ENCODE measurements around the gene DGUOK. TPM values are rescaled to one million over a fixed set of nuclear protein-coding genes. Genes with fewer than 3 reads are reported as not detected.

DGUOK gene
- total RNA-seq, 1 experiment from 2014 or later = 70.7 TPM

DNA sequence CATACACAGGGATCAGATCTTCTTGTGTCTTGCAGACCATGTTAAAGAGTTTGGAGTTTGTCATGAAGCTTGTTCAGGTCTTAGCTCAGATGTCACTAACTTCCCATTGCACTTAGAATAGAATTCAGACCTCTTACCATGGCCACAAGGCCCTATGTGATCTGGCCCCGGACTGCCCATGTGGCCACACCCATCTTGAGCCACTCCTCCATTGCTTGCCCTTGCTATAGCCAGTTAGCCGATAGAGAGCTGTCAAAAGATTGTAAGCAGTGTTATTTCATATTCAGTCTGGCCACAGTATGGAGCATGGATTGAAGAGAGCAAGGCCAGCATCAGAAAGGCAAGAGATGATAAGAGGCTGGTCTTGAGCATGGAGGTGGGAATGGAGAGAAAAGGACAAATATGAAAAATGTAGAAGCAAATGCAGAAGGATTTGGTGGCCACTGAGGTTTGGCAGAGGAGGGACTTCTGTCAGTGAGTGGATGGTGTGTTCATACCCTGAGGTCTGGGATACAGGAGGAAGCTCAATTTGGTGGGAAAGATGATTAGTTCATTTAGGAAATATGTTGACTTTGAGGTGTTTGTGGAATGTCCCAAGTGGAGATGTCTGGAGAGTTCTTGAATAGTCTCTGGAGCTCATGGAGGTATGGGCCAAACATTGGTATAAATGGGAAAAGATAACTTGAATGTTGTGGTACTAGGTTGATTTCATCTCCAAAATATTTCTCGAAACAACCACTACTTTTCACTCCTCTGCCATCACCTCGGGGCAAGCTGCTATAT lies 10.6 kb downstream of the DGUOK start:
- ChIA-PET CTCF (no interaction called here), POLR2A (interaction anchor here (0.5 kb wide), 1 partner anchor 242 kb away, joined by 5 read pairs; no protein-coding TSS in a partner anchor)
- DNase-seq = no peak
- Histone ChIP-seq H3K4me1 (no peaks in the 10 kb centered on the region; the same call in 1 of the 2 replicates), H3K27me3 (replicated peaks; ENCODE audit: control insufficient read depth, insufficient read depth, low read length) (no peaks in the 10 kb centered on the region), H3K9me3 (no peaks in the 10 kb centered on the region), H3K36me3 (ENCODE audit: control insufficient read depth, insufficient read depth, low read length) (peaks cover 5% of the 10 kb centered on the region; the same call in 1 of the 2 replicates), H3K4me3 (ENCODE audit: low read depth, low read length) (no peak overlapping the region)
- BruUV-seq (replicated peaks) = no TSS peak
- Mint-ChIP-seq H3K36me3 (ENCODE audit: insufficient read depth, unreplicated experiment) (peaks cover 22% of the 10 kb centered on the region), H3K27ac (ENCODE audit: unreplicated experiment) (no peak overlapping the region), H3K4me3 (ENCODE audit: unreplicated experiment) (no peak overlapping the region), H3K9me3 (ENCODE audit: unreplicated experiment) (no peaks in the 10 kb centered on the region), H3K4me1 (ENCODE audit: low read depth, unreplicated experiment) (no peaks in the 10 kb centered on the region), H3K27me3 (ENCODE audit: insufficient read depth, unreplicated experiment) (no peaks in the 10 kb centered on the region)
- intact Hi-C loops (cut with micrococcal nuclease; ENCODE audit: unreplicated experiment) = loop anchor here (10.0 kb wide), 1 partner anchor 208 kb away; the partner anchor contains the start of gene BOLA3
- TF ChIP-seq CTCF (IDR thresholded peaks at IDR 0.05; ENCODE audit: insufficient read depth in 1 of 2, low read depth in 1 of 2, low read length in 1 of 2, severe bottlenecking in 1 of 2, unreplicated experiment in 1 of 2) = no peak

DNA sequence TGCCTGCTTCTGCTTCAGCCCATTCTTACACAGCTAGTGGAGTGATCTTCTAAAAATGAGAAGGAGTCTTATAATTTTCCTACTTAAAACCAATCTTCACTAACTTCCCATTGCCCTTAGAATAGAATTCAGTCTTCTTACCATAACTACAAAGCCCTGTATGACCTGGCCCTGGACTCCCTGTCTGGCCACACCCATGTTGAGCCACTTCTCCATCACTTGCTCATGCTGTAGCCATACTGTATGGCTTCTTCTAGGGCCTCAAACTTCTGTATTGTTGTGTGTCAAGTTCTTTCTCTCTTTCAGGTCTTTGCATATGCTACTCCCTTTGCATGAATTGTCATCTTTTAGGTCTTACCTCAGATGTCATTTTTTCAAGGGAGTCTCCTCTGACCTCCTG lies 11.2 kb downstream of the DGUOK start:
- H3K4me3 Mint-ChIP-seq (ENCODE audit: unreplicated experiment) = no peak overlapping the region
- peaks cover 25% of the 10 kb centered on the region for H3K36me3 Mint-ChIP-seq (ENCODE audit: insufficient read depth, unreplicated experiment)
- Histone ChIP-seq H3K27me3 (replicated peaks; ENCODE audit: control insufficient read depth, insufficient read depth, low read length) (no peaks in the 10 kb centered on the region), H3K36me3 (ENCODE audit: control insufficient read depth, insufficient read depth, low read length) (peaks cover 5% of the 10 kb centered on the region; the same call in 1 of the 2 replicates), H3K4me3 (ENCODE audit: low read depth, low read length) (no peak overlapping the region), H3K9me3 (no peaks in the 10 kb centered on the region), H3K4me1 (no peaks in the 10 kb centered on the region; the same call in 1 of the 2 replicates)
- no peak for TF ChIP-seq CTCF (IDR thresholded peaks at IDR 0.05; ENCODE audit: insufficient read depth in 1 of 2, low read depth in 1 of 2, low read length in 1 of 2, severe bottlenecking in 1 of 2, unreplicated experiment in 1 of 2)
- no TSS peak for BruUV-seq (replicated peaks)
- DNase-seq = no peak
- intact Hi-C loops (cut with micrococcal nuclease; ENCODE audit: unreplicated experiment) = loop anchor here (10.0 kb wide), 1 partner anchor 207 kb away; the partner anchor contains the start of gene BOLA3
- no peaks in the 10 kb centered on the region for H3K9me3 Mint-ChIP-seq (ENCODE audit: unreplicated experiment)
- CTCF ChIA-PET = no interaction called here
- H3K4me1 Mint-ChIP-seq (ENCODE audit: low read depth, unreplicated experiment) = no peaks in the 10 kb centered on the region
- POLR2A ChIA-PET = interaction anchor here (0.5 kb wide), 1 partner anchor 241 kb away, joined by 5 read pairs; no protein-coding TSS in a partner anchor
- H3K27me3 Mint-ChIP-seq (ENCODE audit: insufficient read depth, unreplicated experiment) = no peaks in the 10 kb centered on the region
- no peak overlapping the region for H3K27ac Mint-ChIP-seq (ENCODE audit: unreplicated experiment)

DNA sequence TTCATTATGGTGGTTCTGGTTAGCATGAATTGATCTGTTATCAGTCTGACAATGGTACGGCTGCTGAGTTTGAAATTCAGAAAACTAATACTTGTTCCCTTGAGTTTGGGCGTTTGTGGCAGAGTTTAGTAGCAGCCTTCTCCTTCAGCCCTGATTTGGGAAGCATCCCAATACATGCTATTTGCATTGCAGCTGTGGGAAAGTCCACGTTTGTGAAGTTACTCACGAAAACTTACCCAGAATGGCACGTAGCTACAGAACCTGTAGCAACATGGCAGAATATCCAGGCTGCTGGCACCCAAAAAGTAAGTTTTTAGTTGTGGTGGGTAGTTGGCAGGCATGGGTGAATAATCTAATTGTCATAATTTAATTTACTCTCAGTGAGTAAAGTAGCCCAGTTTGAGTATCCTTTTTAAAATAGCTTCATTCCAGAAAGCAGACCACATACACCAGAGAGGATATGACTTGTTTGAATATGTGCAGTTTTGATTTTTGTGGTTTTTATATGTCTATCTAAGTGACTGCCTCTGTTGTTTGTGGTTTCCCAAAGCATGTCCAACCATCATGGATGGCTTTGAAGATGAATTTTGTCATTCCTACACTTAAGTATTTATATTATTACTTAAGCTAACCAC lies 12.2 kb downstream of the DGUOK start:
- BruUV-seq (replicated peaks) = no TSS peak
- Histone ChIP-seq H3K36me3 (ENCODE audit: control insufficient read depth, insufficient read depth, low read length) (peaks cover 5% of the 10 kb centered on the region; the same call in 1 of the 2 replicates), H3K9me3 (no peaks in the 10 kb centered on the region), H3K4me1 (no peaks in the 10 kb centered on the region; the same call in 1 of the 2 replicates), H3K27me3 (replicated peaks; ENCODE audit: control insufficient read depth, insufficient read depth, low read length) (no peaks in the 10 kb centered on the region), H3K4me3 (ENCODE audit: low read depth, low read length) (no peak overlapping the region)
- POLR2A ChIA-PET = no interaction called here
- DNase-seq = no peak
- CTCF ChIA-PET = no interaction called here
- intact Hi-C loops (cut with micrococcal nuclease; ENCODE audit: unreplicated experiment) = loop anchor here (10.0 kb wide), 1 partner anchor 206 kb away; the partner anchor contains the start of gene BOLA3
- no peaks in the 10 kb centered on the region for H3K4me1 Mint-ChIP-seq (ENCODE audit: low read depth, unreplicated experiment)
- H3K36me3 Mint-ChIP-seq (ENCODE audit: insufficient read depth, unreplicated experiment) = peaks cover 27% of the 10 kb centered on the region
- H3K27me3 Mint-ChIP-seq (ENCODE audit: insufficient read depth, unreplicated experiment) = no peaks in the 10 kb centered on the region
- TF ChIP-seq CTCF (IDR thresholded peaks at IDR 0.05; ENCODE audit: insufficient read depth in 1 of 2, low read depth in 1 of 2, low read length in 1 of 2, severe bottlenecking in 1 of 2, unreplicated experiment in 1 of 2) = no peak
- H3K4me3 Mint-ChIP-seq (ENCODE audit: unreplicated experiment) = no peak overlapping the region
- no peak overlapping the region for H3K27ac Mint-ChIP-seq (ENCODE audit: unreplicated experiment)
- no peaks in the 10 kb centered on the region for H3K9me3 Mint-ChIP-seq (ENCODE audit: unreplicated experiment)
